Measurements from ENCODE around the gene AFG1L.
"Not testable (repeated sequence)": the region's sequence is repeated elsewhere in the genome, so short reads cannot be mapped to it uniquely, and the experiment has no call there.

Gene AFG1L

GRCh38 chr6:108446629-108447150, 151.8 kb downstream of the AFG1L start:
- no peak for FAIRE-seq
- no peak for TF ChIP-seq POLR2A (IDR thresholded peaks at IDR 0.05; ENCODE audit: low read depth, low read length)
- no peak for TF ChIP-seq POLR2AphosphoS5 (IDR thresholded peaks at IDR 0.05; ENCODE audit: low read depth, low read length)
- no peak for TF ChIP-seq TAF1 (IDR thresholded peaks at IDR 0.05; ENCODE audit: borderline replicate concordance, low read depth, low read length)
- DNase-seq (ENCODE audit: insufficient read length), result no peak

- FAIRE-seq (no peak), DNase-seq (ENCODE audit: insufficient read length) (no peak)
- no peak for TF ChIP-seq POLR2AphosphoS5 (IDR thresholded peaks at IDR 0.05; ENCODE audit: low read depth, low read length)
- TF ChIP-seq POLR2A (IDR thresholded peaks at IDR 0.05; ENCODE audit: low read depth, low read length), result no peak
- TF ChIP-seq TAF1 (IDR thresholded peaks at IDR 0.05; ENCODE audit: borderline replicate concordance, low read depth, low read length), result no peak
Measured at GRCh38 chr6:108448481-108448880, 153.6 kb downstream of the AFG1L start.

GRCh38 chr6:108449717-108450116, 154.9 kb downstream of the AFG1L start:
- not testable (repeated sequence) for FAIRE-seq; DNase-seq (ENCODE audit: insufficient read length)

DNA sequence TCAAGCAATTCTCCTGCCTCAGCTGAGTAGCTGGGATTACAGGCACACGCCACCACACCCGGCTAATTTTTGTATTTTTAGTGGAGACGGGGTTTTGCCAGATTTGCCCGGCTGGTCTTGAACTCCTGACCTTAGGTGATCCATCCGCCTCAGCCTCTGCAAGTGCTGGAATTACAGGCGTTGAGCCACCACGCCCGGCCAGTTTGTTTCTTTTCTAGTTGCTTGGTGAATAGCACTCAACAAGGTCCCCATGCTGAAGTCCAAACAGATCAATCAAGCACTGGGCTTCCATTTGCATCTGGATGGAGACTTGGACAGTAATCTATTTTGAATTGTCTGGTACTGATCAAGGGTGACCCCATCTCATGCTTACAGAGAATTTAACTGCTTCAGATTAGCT, 157.0 kb downstream of the AFG1L start:
- DNase-seq (ENCODE audit: insufficient read length) (no peak), FAIRE-seq (no peak)
- TF ChIP-seq POLR2A (IDR thresholded peaks at IDR 0.05; ENCODE audit: low read depth, low read length) (no peak), TAF1 (IDR thresholded peaks at IDR 0.05; ENCODE audit: borderline replicate concordance, low read depth, low read length) (no peak), POLR2AphosphoS5 (IDR thresholded peaks at IDR 0.05; ENCODE audit: low read depth, low read length) (no peak)

DNA sequence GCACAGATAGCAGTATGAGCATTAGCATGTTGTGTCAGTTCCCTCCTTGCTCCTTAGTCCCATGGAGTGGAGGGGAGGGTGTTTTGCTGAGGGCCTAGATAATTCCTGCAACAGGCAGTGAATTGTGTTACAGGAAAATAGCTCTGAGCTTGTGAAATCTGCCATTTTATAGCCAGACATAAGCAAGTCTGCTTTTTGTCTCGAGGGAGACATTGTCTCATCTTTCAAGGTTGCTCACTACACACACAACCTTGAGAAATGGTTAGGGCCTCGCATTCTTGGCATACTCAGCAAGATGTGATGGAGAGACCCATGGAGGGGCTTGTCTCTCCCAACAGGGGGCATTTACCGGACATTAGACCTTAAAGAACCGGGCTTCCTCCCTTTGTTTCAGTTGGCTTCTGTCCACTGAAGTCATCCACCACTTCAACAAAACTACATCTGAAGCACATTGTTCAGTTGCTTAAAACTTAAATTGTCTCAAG, 157.9 kb downstream of the AFG1L start:
- TF ChIP-seq TAF1 (IDR thresholded peaks at IDR 0.05; ENCODE audit: borderline replicate concordance, low read depth, low read length) (no peak), POLR2A (IDR thresholded peaks at IDR 0.05; ENCODE audit: low read depth, low read length) (no peak), POLR2AphosphoS5 (IDR thresholded peaks at IDR 0.05; ENCODE audit: low read depth, low read length) (no peak)
- DNase-seq (ENCODE audit: insufficient read length), result no peak

DNA sequence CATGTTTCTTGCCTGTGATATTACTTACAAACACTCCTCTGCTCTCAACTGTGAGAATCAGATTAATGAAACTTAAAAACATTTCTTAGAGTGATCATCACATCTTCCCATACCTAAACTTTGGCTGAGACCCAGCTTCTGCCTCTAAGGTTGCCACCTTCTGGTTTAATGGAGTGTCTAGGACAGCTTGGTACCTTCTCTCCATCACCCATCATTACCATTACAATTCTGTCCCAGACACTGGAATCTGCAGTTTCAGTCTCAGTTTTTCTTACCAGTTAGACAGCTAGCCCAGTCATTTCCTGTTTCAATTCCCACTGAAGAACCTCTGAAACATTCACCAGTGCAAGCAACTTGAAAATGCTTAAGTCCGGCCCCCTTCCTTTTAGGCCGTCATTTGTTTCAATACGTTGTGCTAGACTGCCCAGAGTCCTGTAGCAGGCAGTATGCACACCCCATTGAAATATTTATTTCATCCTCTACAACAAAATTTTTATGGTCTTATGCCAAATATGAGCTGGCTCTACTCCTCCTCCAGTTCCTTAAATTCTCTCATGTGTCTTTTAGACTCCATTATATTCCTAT, 158.8 kb downstream of the AFG1L start:
- no peak for TF ChIP-seq TAF1 (IDR thresholded peaks at IDR 0.05; ENCODE audit: borderline replicate concordance, low read depth, low read length)
- no peak for TF ChIP-seq POLR2AphosphoS5 (IDR thresholded peaks at IDR 0.05; ENCODE audit: low read depth, low read length)
- no peak for TF ChIP-seq POLR2A (IDR thresholded peaks at IDR 0.05; ENCODE audit: low read depth, low read length)
- FAIRE-seq (peak; percentile 66), DNase-seq (ENCODE audit: insufficient read length) (no peak)

More for the DNA sequence above, 157.9 kb downstream of the AFG1L start:
- FAIRE-seq, result no peak

DNA sequence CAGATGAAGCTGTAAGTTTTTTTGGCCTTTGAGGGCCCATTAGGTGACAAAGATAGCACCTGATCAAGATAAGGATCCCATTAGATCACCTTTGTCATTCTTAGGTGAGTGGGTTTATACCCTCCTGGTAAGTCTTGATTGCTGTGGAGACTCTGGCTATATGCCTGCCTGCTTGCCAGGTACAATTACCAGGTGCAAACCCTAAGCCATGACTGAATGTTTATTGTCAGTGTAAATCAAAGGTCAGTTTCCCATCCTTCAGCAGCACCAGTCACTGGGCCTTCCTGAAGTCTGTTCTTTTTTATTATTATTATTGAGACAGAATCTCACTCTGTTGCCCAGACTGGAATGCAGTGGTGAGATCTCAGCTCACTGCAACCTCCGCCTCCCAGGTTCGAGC, 159.5 kb downstream of the AFG1L start:
- FAIRE-seq, result no peak
- TF ChIP-seq POLR2AphosphoS5 (IDR thresholded peaks at IDR 0.05; ENCODE audit: low read depth, low read length) (no peak), POLR2A (IDR thresholded peaks at IDR 0.05; ENCODE audit: low read depth, low read length) (no peak), TAF1 (IDR thresholded peaks at IDR 0.05; ENCODE audit: borderline replicate concordance, low read depth, low read length) (no peak)
- DNase-seq (ENCODE audit: insufficient read length), result no peak

- no peak for TF ChIP-seq POLR2A (IDR thresholded peaks at IDR 0.05; ENCODE audit: low read depth, low read length)
- no peak for TF ChIP-seq TAF1 (IDR thresholded peaks at IDR 0.05; ENCODE audit: borderline replicate concordance, low read depth, low read length)
- TF ChIP-seq POLR2AphosphoS5 (IDR thresholded peaks at IDR 0.05; ENCODE audit: low read depth, low read length), result no peak
- no peak for FAIRE-seq
- DNase-seq (ENCODE audit: insufficient read length), result no peak
Measured at GRCh38 chr6:108455688-108456087, 160.8 kb downstream of the AFG1L start.

DNA sequence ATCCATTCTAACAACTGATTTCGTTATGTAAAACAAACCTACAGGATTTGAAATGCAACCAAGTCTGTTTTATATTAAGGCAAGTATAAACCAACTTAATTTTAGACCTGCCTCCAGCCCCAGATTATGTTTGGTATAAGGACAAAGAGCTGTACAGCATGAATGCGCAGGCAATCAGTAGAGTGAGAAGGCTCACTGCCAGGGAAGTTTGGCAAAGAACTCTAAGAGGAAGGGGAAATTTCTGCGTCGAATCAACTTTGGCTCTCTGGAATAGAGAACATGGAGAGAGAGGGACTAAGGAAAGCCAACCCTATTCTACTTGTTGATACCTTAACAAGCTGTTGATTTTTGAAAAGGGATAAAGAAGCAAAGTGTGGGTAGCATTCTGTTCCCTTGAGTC, 168.9 kb downstream of the AFG1L start:
- DNase-seq (ENCODE audit: insufficient read length) (no peak), FAIRE-seq (no peak)
- TF ChIP-seq POLR2AphosphoS5 (IDR thresholded peaks at IDR 0.05; ENCODE audit: low read depth, low read length) (no peak), POLR2A (IDR thresholded peaks at IDR 0.05; ENCODE audit: low read depth, low read length) (no peak), TAF1 (IDR thresholded peaks at IDR 0.05; ENCODE audit: borderline replicate concordance, low read depth, low read length) (no peak)

DNA sequence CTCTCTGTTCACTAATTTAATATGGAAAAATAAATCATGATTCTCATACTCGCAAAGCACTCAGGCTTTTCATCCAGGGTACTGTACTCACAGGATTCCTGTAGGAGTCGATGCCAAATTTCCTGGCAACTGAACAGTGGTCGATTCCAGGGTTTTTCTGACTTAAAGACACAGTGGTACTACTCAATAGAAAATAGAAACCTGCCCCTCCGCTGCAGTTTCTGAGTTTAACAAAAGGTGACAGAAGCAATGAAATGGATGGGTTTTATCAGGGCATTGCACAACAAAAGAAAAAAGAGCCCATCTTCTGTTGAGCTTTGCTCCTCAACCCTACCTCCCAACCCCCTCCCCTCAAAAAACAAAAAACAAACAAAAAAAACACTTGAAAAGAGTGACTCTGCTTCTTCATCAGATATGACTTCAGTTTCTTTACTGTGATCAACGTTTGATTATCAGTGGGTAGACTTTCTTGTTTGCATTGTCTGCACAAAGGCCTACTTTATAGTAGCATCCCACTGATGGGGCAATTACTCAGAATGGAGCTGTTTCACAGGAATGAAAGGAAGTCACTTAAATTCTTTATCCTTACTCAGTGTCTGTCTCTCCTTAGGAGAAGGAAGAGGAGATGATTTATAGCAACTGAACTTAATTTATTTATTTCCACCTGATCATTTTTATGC, 169.7 kb downstream of the AFG1L start:
- TF ChIP-seq TAF1 (IDR thresholded peaks at IDR 0.05; ENCODE audit: borderline replicate concordance, low read depth, low read length) (no peak), POLR2A (IDR thresholded peaks at IDR 0.05; ENCODE audit: low read depth, low read length) (no peak), POLR2AphosphoS5 (IDR thresholded peaks at IDR 0.05; ENCODE audit: low read depth, low read length) (no peak)
- FAIRE-seq (no peak), DNase-seq (ENCODE audit: insufficient read length) (no peak)

GRCh38 chr6:108465098-108465495, 170.2 kb downstream of the AFG1L start:
- no peak for TF ChIP-seq POLR2AphosphoS5 (IDR thresholded peaks at IDR 0.05; ENCODE audit: low read depth, low read length)
- no peak for TF ChIP-seq TAF1 (IDR thresholded peaks at IDR 0.05; ENCODE audit: borderline replicate concordance, low read depth, low read length)
- TF ChIP-seq POLR2A (IDR thresholded peaks at IDR 0.05; ENCODE audit: low read depth, low read length), result no peak

DNA sequence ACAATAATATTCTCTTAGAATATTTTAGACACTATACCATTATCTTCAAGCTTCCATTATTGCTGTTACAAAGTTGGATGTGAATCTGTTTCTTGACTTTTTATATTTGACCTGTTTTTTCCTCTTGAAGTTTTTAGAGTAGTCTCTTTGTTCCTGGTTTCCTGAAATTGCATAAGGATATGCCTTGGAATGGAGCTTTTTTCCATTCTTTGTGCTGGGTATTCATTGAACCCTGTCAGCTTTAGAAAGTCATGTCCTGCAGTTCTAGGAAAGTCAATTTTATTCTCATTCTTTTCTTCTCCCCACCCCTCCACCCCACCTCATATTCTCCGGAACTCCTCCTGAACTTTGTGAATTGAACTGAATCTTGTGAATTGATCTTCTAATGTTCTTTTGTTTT, 173.5 kb downstream of the AFG1L start:
- TF ChIP-seq POLR2AphosphoS5 (IDR thresholded peaks at IDR 0.05; ENCODE audit: low read depth, low read length) (no peak), POLR2A (IDR thresholded peaks at IDR 0.05; ENCODE audit: low read depth, low read length) (no peak), TAF1 (IDR thresholded peaks at IDR 0.05; ENCODE audit: borderline replicate concordance, low read depth, low read length) (no peak)
- FAIRE-seq (no peak), DNase-seq (ENCODE audit: insufficient read length) (no peak)

More at GRCh38 chr6:108465098-108465495, 170.2 kb downstream of the AFG1L start:
- FAIRE-seq (no peak), DNase-seq (ENCODE audit: insufficient read length) (no peak)
